Measurements from ENCODE around the gene WDR87. TPM values are rescaled to one million over a fixed set of nuclear protein-coding genes. Genes with fewer than 3 reads are reported as not detected.
A peak's percentile ranks its signal among the peaks of the same experiment; 100 is the strongest.
"Not testable (repeated sequence)": the region's sequence is repeated elsewhere in the genome, so short reads cannot be mapped to it uniquely, and the experiment has no call there.

Gene WDR87
- polyA plus RNA-seq, 3 donors from 2014 or later = not detected

- H3K36me3 Mint-ChIP-seq = no peaks in the 10 kb centered on the region
- no peaks in the 10 kb centered on the region for H3K4me1 Mint-ChIP-seq
- peaks cover 0 to 3% (median 3%) of the 10 kb centered on the region in 3 donors for H3K27me3 Mint-ChIP-seq (ENCODE audit: low read depth in 3 of 3)
- H3K4me3 Mint-ChIP-seq = no peak overlapping the region
- H3K27ac Mint-ChIP-seq = no peak overlapping the region
- no peak for DNase-seq
- peaks cover 0 to 11% (median 3%) of the 10 kb centered on the region in 6 donors for H3K9me3 Mint-ChIP-seq
Observed at GRCh38 chr19:37886571-37886970, 19.8 kb downstream of the WDR87 start.

GRCh38 chr19:37885392-37885791 lies 21.0 kb downstream of the WDR87 start:
- H3K4me3 Mint-ChIP-seq = no peak overlapping the region
- no peak for DNase-seq
- peaks cover 0 to 13% (median 4%) of the 10 kb centered on the region in 6 donors for H3K9me3 Mint-ChIP-seq
- H3K36me3 Mint-ChIP-seq = no peaks in the 10 kb centered on the region
- H3K4me1 Mint-ChIP-seq = no peaks in the 10 kb centered on the region
- peaks cover 0 to 3% (median 0%) of the 10 kb centered on the region in 3 donors for H3K27me3 Mint-ChIP-seq (ENCODE audit: low read depth in 3 of 3)
- H3K27ac Mint-ChIP-seq = no peak overlapping the region

- H3K4me1 Mint-ChIP-seq = no peaks in the 10 kb centered on the region
- no peak overlapping the region for H3K4me3 Mint-ChIP-seq
- peaks cover 2 to 6% (median 2%) of the 10 kb centered on the region in 3 donors for H3K27me3 Mint-ChIP-seq (ENCODE audit: low read depth in 3 of 3)
Observed at GRCh38 chr19:37877147-37877546, 29.2 kb downstream of the WDR87 start.

GRCh38 chr19:37876032-37876431 lies 30.4 kb downstream of the WDR87 start:
- peaks cover 2 to 9% (median 2%) of the 10 kb centered on the region in 3 donors for H3K27me3 Mint-ChIP-seq (ENCODE audit: low read depth in 3 of 3)

More at GRCh38 chr19:37877147-37877546, 29.2 kb downstream of the WDR87 start:
- Mint-ChIP-seq H3K36me3 (no peaks in the 10 kb centered on the region), H3K9me3 (peaks cover 0 to 9% (median 4%) of the 10 kb centered on the region in 6 donors), H3K27ac (no peak overlapping the region)
- DNase-seq = no peak

GRCh38 chr19:37874784-37875183 lies 31.6 kb downstream of the WDR87 start:
- H3K36me3 Mint-ChIP-seq = no peaks in the 10 kb centered on the region
- H3K4me1 Mint-ChIP-seq = no peaks in the 10 kb centered on the region
- DNase-seq = no peak
- H3K27me3 Mint-ChIP-seq (ENCODE audit: low read depth in 3 of 3) = peaks cover 2 to 9% (median 3%) of the 10 kb centered on the region in 3 donors
- H3K27ac Mint-ChIP-seq = no peak overlapping the region
- no peak overlapping the region for H3K4me3 Mint-ChIP-seq
- H3K9me3 Mint-ChIP-seq = peaks cover 0 to 3% (median 0%) of the 10 kb centered on the region in 6 donors

More at GRCh38 chr19:37876032-37876431, 30.4 kb downstream of the WDR87 start:
- Mint-ChIP-seq H3K4me1 (no peaks in the 10 kb centered on the region), H3K36me3 (no peaks in the 10 kb centered on the region), H3K27ac (no peak overlapping the region), H3K4me3 (no peak overlapping the region), H3K9me3 (peaks cover 0 to under 1% (median 0%) of the 10 kb centered on the region in 6 donors)
- no peak for DNase-seq

GRCh38 chr19:37872383-37872782 lies 34.0 kb downstream of the WDR87 start:
- peaks cover 0 to 4% (median 0%) of the 10 kb centered on the region in 6 donors for H3K9me3 Mint-ChIP-seq
- H3K27ac Mint-ChIP-seq = no peak overlapping the region
- no peaks in the 10 kb centered on the region for H3K4me1 Mint-ChIP-seq
- no peak for DNase-seq
- H3K27me3 Mint-ChIP-seq (ENCODE audit: low read depth in 3 of 3) = peaks cover 2 to 11% (median 4%) of the 10 kb centered on the region in 3 donors
- H3K4me3 Mint-ChIP-seq = no peak overlapping the region
- no peaks in the 10 kb centered on the region for H3K36me3 Mint-ChIP-seq

GRCh38 chr19:37869766-37870340 lies 36.5 kb downstream of the WDR87 start:
- peaks cover 0 to 6% (median 0%) of the 10 kb centered on the region in 6 donors for H3K9me3 Mint-ChIP-seq

GRCh38 chr19:37867831-37868230 lies 38.6 kb downstream of the WDR87 start:
- Mint-ChIP-seq H3K27ac (no peak overlapping the region), H3K4me1 (no peaks in the 10 kb centered on the region), H3K4me3 (no peak overlapping the region), H3K27me3 (ENCODE audit: low read depth in 3 of 3) (peaks cover 2 to 5% (median 4%) of the 10 kb centered on the region in 3 donors), H3K9me3 (peaks cover 0 to 9% (median 0%) of the 10 kb centered on the region in 6 donors), H3K36me3 (no peaks in the 10 kb centered on the region)
- no peak for DNase-seq

More at GRCh38 chr19:37869766-37870340, 36.5 kb downstream of the WDR87 start:
- H3K27me3 Mint-ChIP-seq (ENCODE audit: low read depth in 3 of 3) = peaks cover 2 to 11% (median 4%) of the 10 kb centered on the region in 3 donors
- DNase-seq = no peak
- H3K4me3 Mint-ChIP-seq = no peak overlapping the region
- no peak overlapping the region for H3K27ac Mint-ChIP-seq
- H3K4me1 Mint-ChIP-seq = no peaks in the 10 kb centered on the region
- H3K36me3 Mint-ChIP-seq = no peaks in the 10 kb centered on the region

GRCh38 chr19:37865930-37866329 lies 40.5 kb downstream of the WDR87 start:
- DNase-seq; H3K9me3 Mint-ChIP-seq; H3K4me3 Mint-ChIP-seq; H3K27me3 Mint-ChIP-seq (ENCODE audit: low read depth in 3 of 3); H3K4me1 Mint-ChIP-seq; H3K36me3 Mint-ChIP-seq; H3K27ac Mint-ChIP-seq: not testable (repeated sequence)

GRCh38 chr19:37864501-37864900 lies 41.9 kb downstream of the WDR87 start:
- no peak overlapping the region for H3K4me3 Mint-ChIP-seq
- H3K9me3 Mint-ChIP-seq = peaks cover 0 to 7% (median 0%) of the 10 kb centered on the region in 6 donors
- no peak overlapping the region for H3K27ac Mint-ChIP-seq
- no peaks in the 10 kb centered on the region for H3K36me3 Mint-ChIP-seq
- H3K27me3 Mint-ChIP-seq (ENCODE audit: low read depth in 3 of 3) = peaks cover 2 to 4% (median 2%) of the 10 kb centered on the region in 3 donors
- no peaks in the 10 kb centered on the region for H3K4me1 Mint-ChIP-seq
- DNase-seq = no peak

GRCh38 chr19:37855098-37855497 lies 51.3 kb downstream of the WDR87 start:
- no peak overlapping the region for H3K27ac Mint-ChIP-seq
- no peaks in the 10 kb centered on the region for H3K36me3 Mint-ChIP-seq
- peak overlapping the region in 1 of 5 donors; percentile 24 for H3K4me3 Mint-ChIP-seq
- H3K4me1 Mint-ChIP-seq = no peaks in the 10 kb centered on the region
- H3K27me3 Mint-ChIP-seq (ENCODE audit: low read depth in 3 of 3) = peaks cover 2 to 7% (median 3%) of the 10 kb centered on the region in 3 donors
- peaks cover 0 to 6% (median 1%) of the 10 kb centered on the region in 6 donors for H3K9me3 Mint-ChIP-seq
- peak in 2 of 3 donors; percentile 2 to 6 for DNase-seq

- H3K27me3 Mint-ChIP-seq (ENCODE audit: low read depth in 3 of 3) = peaks cover 0 to 2% (median 0%) of the 10 kb centered on the region in 3 donors
Observed at GRCh38 chr19:37845932-37846331, 60.5 kb downstream of the WDR87 start.

More at GRCh38 chr19:37845932-37846331, 60.5 kb downstream of the WDR87 start:
- Mint-ChIP-seq H3K9me3 (peaks cover 0 to 2% (median 0%) of the 10 kb centered on the region in 6 donors), H3K4me1 (no peaks in the 10 kb centered on the region), H3K27ac (no peak overlapping the region), H3K36me3 (no peaks in the 10 kb centered on the region), H3K4me3 (no peak overlapping the region)
- no peak for DNase-seq

All from immature natural killer cell (primary cell).